CD14-positive monocyte (primary cell): ENCODE data around the gene GDPD4. TPM values are rescaled to one million over a fixed set of nuclear protein-coding genes. Genes with fewer than 3 reads are reported as not detected.

ENCODE experiments used
- DNase-seq, 3 donors: peaks; one replicate each; pipeline ENCODE4 v3.0.0-alpha.2; 2011 to 2022
- H2AFZ ChIP-seq: 2 replicates; pipeline ENCODE4 v1.6.0; 2012; ENCODE audit warnings: mild to moderate bottlenecking, low read depth, low read length, inconsistent platforms; ENCODE audit not compliant: insufficient read depth, poor library complexity, severe bottlenecking
- H3K27ac ChIP-seq, 2 donors: 1 replicate in 1 of 2; 2 replicates in 1 of 2; pipeline ENCODE4 v1.5.1; 2012 to 2013; ENCODE audit warnings: low read length in 2 of 2, control low read depth in 1 of 2, inconsistent platforms in 1 of 2, low read depth in 1 of 2, mild to moderate bottlenecking in 1 of 2
- H3K27me3 ChIP-seq, 2 donors: one replicate each; pipeline versions ENCODE4 v1.6.0 to v1.6.1; 2011 to 2013; ENCODE audit warnings: low read length in 2 of 2; ENCODE audit not compliant: control insufficient read depth in 2 of 2, insufficient read depth in 2 of 2
- H3K36me3 ChIP-seq, 2 donors: replicated peaks in 1 of 2; 1 replicate in 1 of 2; 2 replicates in 1 of 2; pipeline versions ENCODE4 v1.5.1 to v1.6.1; 2012 to 2013; ENCODE audit warnings: low read length in 2 of 2, control low read depth in 1 of 2, inconsistent platforms in 1 of 2, mild to moderate bottlenecking in 1 of 2; ENCODE audit not compliant: insufficient read depth in 2 of 2, control insufficient read depth in 1 of 2
- H3K4me1 ChIP-seq, 2 donors: 1 replicate in 1 of 2; 2 replicates in 1 of 2; pipeline versions ENCODE4 v1.5.1 to v1.6.1; 2012 to 2013; ENCODE audit warnings: low read length in 2 of 2, control low read depth in 1 of 2, inconsistent platforms in 1 of 2, mild to moderate bottlenecking in 1 of 2, moderate library complexity in 1 of 2; ENCODE audit not compliant: insufficient read depth in 2 of 2, control insufficient read depth in 1 of 2
- H3K4me2 ChIP-seq: replicated peaks from 2 replicates; pipeline ENCODE3; 2012; ENCODE audit warnings: low read length, moderate library complexity, mild to moderate bottlenecking; ENCODE audit not compliant: poor library complexity, severe bottlenecking; ENCODE audit errors: extremely low read depth
- H3K4me3 ChIP-seq, 3 experiments: fragments of 200-600 bp in 1 of 3; sonication (generic) in 1 of 3; replicated peaks in 1 of 3; 1 replicate in 2 of 3; 2 replicates in 1 of 3; pipeline ENCODE4 v1.5.1; 2011 to 2013; ENCODE audit warnings: low read length in 3 of 3, mild to moderate bottlenecking in 3 of 3, control low read depth in 2 of 3, low read depth in 2 of 3, inconsistent platforms in 1 of 3, moderate library complexity in 1 of 3
- H3K79me2 ChIP-seq: 2 replicates; pipeline ENCODE4 v1.6.0; 2012; ENCODE audit warnings: mild to moderate bottlenecking, control low read depth, inconsistent platforms, low read length, moderate library complexity; ENCODE audit not compliant: insufficient read depth
- H3K9ac ChIP-seq: 2 replicates; pipeline ENCODE4 v1.6.0; 2017; ENCODE audit warnings: low read length, mild to moderate bottlenecking; ENCODE audit not compliant: insufficient read depth, poor library complexity, severe bottlenecking
- H3K9me3 ChIP-seq, 2 donors: replicated peaks in 1 of 2; 1 replicate in 1 of 2; 2 replicates in 1 of 2; pipeline versions ENCODE4 v1.5.1 to v1.6.1; 2012 to 2013; ENCODE audit warnings: low read length in 2 of 2, control low read depth in 1 of 2; ENCODE audit not compliant: control insufficient read depth in 1 of 2, insufficient read depth in 1 of 2
- H4K20me1 ChIP-seq: 2 replicates; pipeline ENCODE4 v1.6.0; 2012; ENCODE audit warnings: mild to moderate bottlenecking, low read length, control low read depth, moderate library complexity; ENCODE audit not compliant: insufficient read depth
- H3K27ac Mint-ChIP-seq, 7 donors: one replicate each; pipeline ENCODE4 v1.8.0; 2020; ENCODE audit warnings: mild to moderate bottlenecking in 7 of 7, mixed read lengths in 7 of 7, moderate library complexity in 6 of 7, inconsistent platforms in 2 of 7
- H3K27me3 Mint-ChIP-seq, 3 donors: one replicate each; pipeline ENCODE4 v1.8.0; 2021 to 2022; ENCODE audit warnings: low read depth in 3 of 3, mild to moderate bottlenecking in 3 of 3, mixed read lengths in 3 of 3, moderate library complexity in 3 of 3, inconsistent platforms in 1 of 3
- H3K36me3 Mint-ChIP-seq, 2 donors: one replicate each; pipeline ENCODE4 v1.8.0; 2020; ENCODE audit warnings: mixed read lengths in 2 of 2, inconsistent platforms in 1 of 2, mild to moderate bottlenecking in 1 of 2
- H3K4me1 Mint-ChIP-seq: one replicate; pipeline ENCODE4 v1.8.0; 2020; ENCODE audit warnings: mild to moderate bottlenecking, mixed read lengths
- H3K4me3 Mint-ChIP-seq, 2 donors: one replicate each; pipeline ENCODE4 v1.8.0; 2020; ENCODE audit warnings: mild to moderate bottlenecking in 2 of 2, mixed read lengths in 2 of 2, moderate library complexity in 1 of 2
- H3K9me3 Mint-ChIP-seq, 7 donors: one replicate each; pipeline ENCODE4 v1.8.0; 2020 to 2022; ENCODE audit warnings: mixed read lengths in 7 of 7, mild to moderate bottlenecking in 6 of 7, moderate library complexity in 6 of 7, inconsistent platforms in 2 of 7
- WGBS: methylation state at CpG from one replicate; pipeline ENCODE4 v1.1.5; 2013; ENCODE audit warnings: missing lambda C conversion rate; ENCODE audit not compliant: insufficient coverage; 5-methylcytosine and 5-hydroxymethylcytosine counted together
- intact Hi-C, 2 donors: fragments of 100-400 bp; cut with micrococcal nuclease; formaldehyde crosslinking; loops; one replicate each; pipeline versions ENCODE4 v1.15.0 to v1.15.1; 2023
- polyA plus RNA-seq, 3 donors: library from polyadenylated mRNA; depleted of rRNA in 1 of 3; unstranded in 2 of 3; stranded (reverse) in 1 of 3; fragments of 300-500 nt in 2 of 3; fragments of >200 nt in 1 of 3; fragmentation: Illumina TruSeq in 2 of 3; gene quantifications; 1 replicate in 2 of 3; 2 replicates in 1 of 3; pipeline ENCODE4 v1.2.3, GENCODE V29; 2012 to 2021
- TF ChIP-seq, protein P1 (sequence below): fragments of 200-600 bp; IDR thresholded peaks from one replicate; pipeline ENCODE4 v1.8.0; 2022; ENCODE audit warnings: antibody characterized with exemption, mild to moderate bottlenecking

GDPD4 gene
- polyA plus RNA-seq, 3 donors = not detected

DNA sequence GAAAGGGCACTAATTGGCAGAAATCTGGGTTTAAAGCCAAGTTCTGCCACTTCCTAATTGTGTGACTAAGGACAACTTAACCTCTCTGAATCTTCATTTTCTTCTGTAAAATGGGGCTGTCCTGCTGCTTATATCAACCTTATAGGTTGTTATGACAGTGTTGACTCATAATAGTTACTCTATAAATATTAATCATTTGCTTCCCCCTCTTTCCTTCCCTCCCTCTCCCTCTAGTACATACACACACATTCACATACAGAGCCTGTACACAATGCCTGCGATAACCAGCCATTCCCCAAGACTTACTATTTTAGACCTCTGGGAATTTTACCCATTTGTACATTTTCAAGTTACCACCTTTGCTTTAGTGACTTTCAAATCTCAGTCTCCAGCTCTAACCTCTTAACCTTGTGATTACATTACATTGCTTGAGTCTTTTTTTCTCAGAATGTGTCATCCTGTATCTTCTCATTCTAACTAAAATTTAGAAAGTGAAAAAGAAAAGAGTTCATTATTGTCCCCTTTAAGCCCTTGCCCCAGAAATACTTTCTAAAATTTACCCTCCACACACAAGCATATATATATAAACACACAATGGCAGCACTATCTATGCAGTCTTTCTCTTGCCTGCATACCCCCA, 31.9 kb downstream of the GDPD4 start:
- H3K27me3 ChIP-seq = no peaks in the 10 kb centered on the region
- no peaks in the 10 kb centered on the region for H3K36me3 ChIP-seq
- H3K4me3 ChIP-seq = no peak overlapping the region
- Mint-ChIP-seq H3K36me3 (no peaks in the 10 kb centered on the region), H3K27ac (no peak overlapping the region), H3K4me3 (no peak overlapping the region), H3K4me1 (no peaks in the 10 kb centered on the region), H3K27me3 (peaks cover 0 to 3% (median 0%) of the 10 kb centered on the region in 3 donors), H3K9me3 (peaks cover 0 to under 1% (median 0%) of the 10 kb centered on the region in 7 donors)
- no peaks in the 10 kb centered on the region for H3K9me3 ChIP-seq
- 100% methylated on average over 1 of the region's 1 CpG for WGBS
- no peaks in the 10 kb centered on the region for H3K4me1 ChIP-seq
- no peak overlapping the region for H3K4me2 ChIP-seq
- no peaks in the 10 kb centered on the region for H4K20me1 ChIP-seq
- H3K79me2 ChIP-seq = no peaks in the 10 kb centered on the region
- no peak overlapping the region for H3K9ac ChIP-seq
- no peak overlapping the region for H3K27ac ChIP-seq
- no peak overlapping the region for H2AFZ ChIP-seq
- TF ChIP-seq, protein P1, sequence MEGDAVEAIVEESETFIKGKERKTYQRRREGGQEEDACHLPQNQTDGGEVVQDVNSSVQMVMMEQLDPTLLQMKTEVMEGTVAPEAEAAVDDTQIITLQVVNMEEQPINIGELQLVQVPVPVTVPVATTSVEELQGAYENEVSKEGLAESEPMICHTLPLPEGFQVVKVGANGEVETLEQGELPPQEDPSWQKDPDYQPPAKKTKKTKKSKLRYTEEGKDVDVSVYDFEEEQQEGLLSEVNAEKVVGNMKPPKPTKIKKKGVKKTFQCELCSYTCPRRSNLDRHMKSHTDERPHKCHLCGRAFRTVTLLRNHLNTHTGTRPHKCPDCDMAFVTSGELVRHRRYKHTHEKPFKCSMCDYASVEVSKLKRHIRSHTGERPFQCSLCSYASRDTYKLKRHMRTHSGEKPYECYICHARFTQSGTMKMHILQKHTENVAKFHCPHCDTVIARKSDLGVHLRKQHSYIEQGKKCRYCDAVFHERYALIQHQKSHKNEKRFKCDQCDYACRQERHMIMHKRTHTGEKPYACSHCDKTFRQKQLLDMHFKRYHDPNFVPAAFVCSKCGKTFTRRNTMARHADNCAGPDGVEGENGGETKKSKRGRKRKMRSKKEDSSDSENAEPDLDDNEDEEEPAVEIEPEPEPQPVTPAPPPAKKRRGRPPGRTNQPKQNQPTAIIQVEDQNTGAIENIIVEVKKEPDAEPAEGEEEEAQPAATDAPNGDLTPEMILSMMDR = no peak
- DNase-seq = no peak
- intact Hi-C loops = no loop called here

DNA sequence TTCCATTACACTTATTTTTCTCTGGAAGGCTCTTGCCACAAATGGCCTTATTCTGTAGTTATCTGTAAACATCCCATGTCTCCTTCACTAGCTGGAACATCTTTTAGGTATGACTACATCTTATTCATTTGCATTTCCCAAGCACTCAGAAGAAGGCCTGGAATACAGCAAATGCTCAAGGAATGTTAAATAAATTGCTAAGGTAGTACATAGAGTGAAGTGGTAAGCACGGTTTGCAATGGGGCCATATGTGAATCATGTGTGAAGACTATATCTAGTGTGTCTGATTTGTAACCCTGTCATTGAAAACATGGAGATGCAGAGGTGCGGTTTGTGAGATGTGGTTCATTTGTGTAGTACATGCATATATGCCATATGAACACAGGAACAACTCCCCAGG, 33.5 kb downstream of the GDPD4 start:
- no peaks in the 10 kb centered on the region for H3K36me3 Mint-ChIP-seq
- no peak for DNase-seq
- Histone ChIP-seq H3K79me2 (no peaks in the 10 kb centered on the region), H3K4me3 (no peak overlapping the region), H4K20me1 (no peaks in the 10 kb centered on the region), H2AFZ (no peak overlapping the region), H3K36me3 (no peaks in the 10 kb centered on the region), H3K4me1 (no peaks in the 10 kb centered on the region), H3K4me2 (no peak overlapping the region), H3K9ac (no peak overlapping the region), H3K27me3 (no peaks in the 10 kb centered on the region), H3K27ac (no peak overlapping the region), H3K9me3 (peaks cover 0 to 4% of the 10 kb centered on the region in 2 donors)
- H3K27ac Mint-ChIP-seq = no peak overlapping the region
- no peak overlapping the region for H3K4me3 Mint-ChIP-seq
- intact Hi-C loops = no loop called here
- H3K9me3 Mint-ChIP-seq = peaks cover 0 to 15% (median 8%) of the 10 kb centered on the region in 7 donors
- 100% methylated on average over 1 of the region's 2 CpGs for WGBS
- no peaks in the 10 kb centered on the region for H3K4me1 Mint-ChIP-seq
- H3K27me3 Mint-ChIP-seq = peaks cover 0 to 3% (median 0%) of the 10 kb centered on the region in 3 donors
- TF ChIP-seq, protein P1 = no peak
